Measurements from ENCODE around the gene CALCOCO1.

DNA sequence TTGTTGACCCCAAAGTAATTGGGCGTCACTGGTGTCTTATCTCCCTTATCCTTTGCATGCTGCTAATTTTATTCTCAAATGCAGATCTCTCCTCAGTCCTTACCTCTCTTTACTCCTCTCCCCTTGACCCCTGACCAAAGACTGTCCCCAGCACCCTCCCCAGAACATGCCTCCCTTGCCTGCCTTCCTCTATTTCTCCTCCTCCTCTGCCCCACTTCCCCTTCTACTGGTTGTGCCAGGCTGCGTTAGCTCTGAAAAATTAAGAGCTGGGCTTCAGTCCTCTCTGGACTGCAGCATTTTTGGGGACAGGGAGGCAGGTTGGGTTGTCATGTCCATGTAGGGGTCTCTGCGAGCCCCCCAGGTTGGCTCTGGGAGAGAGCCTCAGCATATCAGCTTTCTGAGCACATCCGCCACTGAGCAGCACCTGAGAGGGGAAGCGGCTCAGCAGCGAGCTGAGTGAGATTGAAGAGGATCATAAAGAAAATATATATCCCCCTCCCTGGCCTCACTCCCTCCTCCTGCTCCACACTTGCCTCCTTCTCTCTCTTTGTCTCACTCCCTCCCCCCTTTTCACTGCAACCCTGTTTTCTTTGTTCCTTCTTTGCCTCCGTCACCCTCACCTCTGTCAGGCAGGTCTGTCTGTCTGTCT, 31.0 kb upstream of the CALCOCO1 start:
- TF ChIP-seq, protein P1, sequence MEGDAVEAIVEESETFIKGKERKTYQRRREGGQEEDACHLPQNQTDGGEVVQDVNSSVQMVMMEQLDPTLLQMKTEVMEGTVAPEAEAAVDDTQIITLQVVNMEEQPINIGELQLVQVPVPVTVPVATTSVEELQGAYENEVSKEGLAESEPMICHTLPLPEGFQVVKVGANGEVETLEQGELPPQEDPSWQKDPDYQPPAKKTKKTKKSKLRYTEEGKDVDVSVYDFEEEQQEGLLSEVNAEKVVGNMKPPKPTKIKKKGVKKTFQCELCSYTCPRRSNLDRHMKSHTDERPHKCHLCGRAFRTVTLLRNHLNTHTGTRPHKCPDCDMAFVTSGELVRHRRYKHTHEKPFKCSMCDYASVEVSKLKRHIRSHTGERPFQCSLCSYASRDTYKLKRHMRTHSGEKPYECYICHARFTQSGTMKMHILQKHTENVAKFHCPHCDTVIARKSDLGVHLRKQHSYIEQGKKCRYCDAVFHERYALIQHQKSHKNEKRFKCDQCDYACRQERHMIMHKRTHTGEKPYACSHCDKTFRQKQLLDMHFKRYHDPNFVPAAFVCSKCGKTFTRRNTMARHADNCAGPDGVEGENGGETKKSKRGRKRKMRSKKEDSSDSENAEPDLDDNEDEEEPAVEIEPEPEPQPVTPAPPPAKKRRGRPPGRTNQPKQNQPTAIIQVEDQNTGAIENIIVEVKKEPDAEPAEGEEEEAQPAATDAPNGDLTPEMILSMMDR (IDR thresholded peaks at IDR 0.05): no peak
- no peak for TF ChIP-seq ESRRA (CRISPR knock-in tag; IDR thresholded peaks at IDR 0.05; ENCODE audit: borderline replicate concordance)
- no peak for TF ChIP-seq NR2C2 (CRISPR knock-in tag; IDR thresholded peaks at IDR 0.05)
- no peak for TF ChIP-seq JUN (CRISPR knock-in tag; IDR thresholded peaks at IDR 0.05)
- TF ChIP-seq ZNF416 (CRISPR knock-in tag; IDR thresholded peaks at IDR 0.05): no peak
- no peak for TF ChIP-seq SP1 (CRISPR knock-in tag; conservative IDR thresholded peaks at IDR 0.05)
- TF ChIP-seq ETV6 (CRISPR knock-in tag; IDR thresholded peaks at IDR 0.05): no peak
- TF ChIP-seq TEAD4 (CRISPR knock-in tag; IDR thresholded peaks at IDR 0.05): no peak
- no peak for TF ChIP-seq NFYB (CRISPR knock-in tag; conservative IDR thresholded peaks at IDR 0.05; ENCODE audit: low read depth)
- TF ChIP-seq, protein P2, sequence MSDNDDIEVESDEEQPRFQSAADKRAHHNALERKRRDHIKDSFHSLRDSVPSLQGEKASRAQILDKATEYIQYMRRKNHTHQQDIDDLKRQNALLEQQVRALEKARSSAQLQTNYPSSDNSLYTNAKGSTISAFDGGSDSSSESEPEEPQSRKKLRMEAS (CRISPR knock-in tag; IDR thresholded peaks at IDR 0.05): no peak
- TF ChIP-seq, protein P3, sequence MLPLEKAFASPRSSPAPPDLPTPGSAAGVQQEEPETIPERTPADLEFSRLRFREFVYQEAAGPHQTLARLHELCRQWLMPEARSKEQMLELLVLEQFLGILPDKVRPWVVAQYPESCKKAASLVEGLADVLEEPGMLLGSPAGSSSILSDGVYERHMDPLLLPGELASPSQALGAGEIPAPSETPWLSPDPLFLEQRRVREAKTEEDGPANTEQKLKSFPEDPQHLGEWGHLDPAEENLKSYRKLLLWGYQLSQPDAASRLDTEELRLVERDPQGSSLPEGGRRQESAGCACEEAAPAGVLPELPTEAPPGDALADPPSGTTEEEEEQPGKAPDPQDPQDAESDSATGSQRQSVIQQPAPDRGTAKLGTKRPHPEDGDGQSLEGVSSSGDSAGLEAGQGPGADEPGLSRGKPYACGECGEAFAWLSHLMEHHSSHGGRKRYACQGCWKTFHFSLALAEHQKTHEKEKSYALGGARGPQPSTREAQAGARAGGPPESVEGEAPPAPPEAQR (CRISPR knock-in tag; IDR thresholded peaks at IDR 0.05): no peak
- TF ChIP-seq, protein P4, sequence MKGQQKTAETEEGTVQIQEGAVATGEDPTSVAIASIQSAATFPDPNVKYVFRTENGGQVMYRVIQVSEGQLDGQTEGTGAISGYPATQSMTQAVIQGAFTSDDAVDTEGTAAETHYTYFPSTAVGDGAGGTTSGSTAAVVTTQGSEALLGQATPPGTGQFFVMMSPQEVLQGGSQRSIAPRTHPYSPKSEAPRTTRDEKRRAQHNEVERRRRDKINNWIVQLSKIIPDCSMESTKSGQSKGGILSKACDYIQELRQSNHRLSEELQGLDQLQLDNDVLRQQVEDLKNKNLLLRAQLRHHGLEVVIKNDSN (CRISPR knock-in tag; IDR thresholded peaks at IDR 0.05): no peak
- TF ChIP-seq, protein P5, sequence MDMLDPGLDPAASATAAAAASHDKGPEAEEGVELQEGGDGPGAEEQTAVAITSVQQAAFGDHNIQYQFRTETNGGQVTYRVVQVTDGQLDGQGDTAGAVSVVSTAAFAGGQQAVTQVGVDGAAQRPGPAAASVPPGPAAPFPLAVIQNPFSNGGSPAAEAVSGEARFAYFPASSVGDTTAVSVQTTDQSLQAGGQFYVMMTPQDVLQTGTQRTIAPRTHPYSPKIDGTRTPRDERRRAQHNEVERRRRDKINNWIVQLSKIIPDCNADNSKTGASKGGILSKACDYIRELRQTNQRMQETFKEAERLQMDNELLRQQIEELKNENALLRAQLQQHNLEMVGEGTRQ (CRISPR knock-in tag; IDR thresholded peaks at IDR 0.05): no peak

Data from WTC11 (cell line).